Stimulated activated CD8-positive, alpha-beta memory T cell treated with anti-CD3 and anti-CD28 coated beads, Interleukin-12 subunit alpha, Interleukin-12 subunit beta, amount 100 ng/mL, for 24 hours (primary cell): ENCODE measurements around the gene BICRA.
"Not testable (repeated sequence)": the region's sequence is repeated elsewhere in the genome, so short reads cannot be mapped to it uniquely, and the experiment has no call there.

Experiments used
- DNase-seq: peaks from one replicate; pipeline ENCODE4 v3.0.0-alpha.2; 2020; ENCODE audit errors: extremely low read depth

BICRA gene

DNA sequence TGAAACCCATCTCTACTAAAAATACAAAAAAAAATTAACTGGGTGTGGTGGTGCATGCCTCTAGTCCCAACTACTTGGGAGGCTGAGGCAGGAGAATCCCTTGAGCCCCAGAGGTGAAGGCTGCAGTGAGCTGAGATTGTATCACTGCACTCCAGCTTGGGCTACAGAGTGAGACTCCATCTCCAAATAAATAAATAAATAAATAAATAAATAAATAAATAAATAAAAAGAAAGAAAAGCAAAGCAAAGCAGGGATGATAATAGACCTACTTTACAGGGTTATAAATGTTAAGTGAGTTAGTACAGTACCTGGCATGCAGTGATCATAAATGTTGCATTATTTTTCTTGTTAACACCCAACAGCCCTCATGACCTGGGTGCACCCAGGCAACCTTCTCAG, 105.9 kb downstream of the BICRA start:
- not testable (repeated sequence) for DNase-seq

DNA sequence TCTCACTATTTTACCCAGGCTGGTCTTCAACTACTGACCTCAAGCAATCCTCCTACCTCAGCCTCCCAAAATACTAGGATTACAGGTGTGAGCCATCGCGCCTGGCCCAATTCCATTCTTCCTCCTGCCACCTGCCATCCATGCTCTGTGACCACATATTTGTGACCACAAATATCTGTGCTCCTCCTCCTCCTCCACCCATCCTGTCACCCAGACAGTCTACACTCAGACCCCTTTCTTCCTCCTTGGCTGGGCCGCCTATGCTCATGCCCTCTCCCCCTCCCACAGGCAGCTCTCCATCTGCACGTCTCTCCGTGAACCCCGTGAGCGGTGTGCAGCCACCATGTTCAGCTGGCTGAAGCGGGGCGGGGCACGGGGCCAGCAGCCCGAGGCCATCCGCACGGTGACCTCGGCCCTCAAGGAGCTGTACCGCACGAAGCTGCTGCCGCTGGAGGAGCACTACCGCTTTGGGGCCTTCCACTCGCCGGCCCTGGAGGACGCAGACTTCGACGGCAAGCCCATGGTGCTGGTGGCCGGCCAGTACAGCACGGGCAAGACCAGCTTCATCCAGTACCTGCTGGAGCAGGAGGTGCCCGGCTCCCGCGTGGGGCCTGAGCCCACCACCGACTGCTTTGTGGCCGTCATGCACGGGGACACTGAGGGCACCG, 107.5 kb downstream of the BICRA start:
- no peak for DNase-seq

DNA sequence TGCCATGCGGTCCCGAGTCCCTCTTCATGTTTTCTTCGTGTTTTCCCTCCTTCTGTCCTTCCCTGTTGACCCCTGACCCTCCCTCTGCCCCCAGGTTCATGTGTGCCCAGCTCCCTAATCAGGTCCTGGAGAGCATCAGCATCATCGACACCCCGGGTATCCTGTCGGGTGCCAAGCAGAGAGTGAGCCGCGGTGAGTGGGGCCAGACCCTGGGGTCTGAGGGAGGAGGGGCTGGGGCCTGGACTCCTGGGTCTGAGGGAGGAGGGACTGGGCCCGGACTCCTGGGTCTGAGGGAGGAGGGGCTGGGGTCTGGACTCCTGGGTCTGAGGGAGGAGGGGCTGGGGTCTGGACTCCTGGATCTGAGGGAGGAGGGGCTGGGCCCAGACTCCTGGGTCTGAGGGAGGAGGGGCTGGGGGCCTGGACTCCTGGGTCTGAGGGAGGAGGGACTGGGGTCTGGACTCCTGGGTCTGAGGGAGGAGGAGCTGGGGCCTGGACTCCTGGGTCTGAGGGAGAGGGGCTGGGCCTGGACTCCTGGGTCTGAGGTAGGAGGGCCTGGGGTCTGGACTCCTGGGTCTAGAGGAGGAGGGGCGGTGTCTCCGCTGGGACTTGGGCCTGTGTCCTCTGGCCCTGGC, 109.6 kb downstream of the BICRA start:
- DNase-seq, result not testable (repeated sequence)

DNA sequence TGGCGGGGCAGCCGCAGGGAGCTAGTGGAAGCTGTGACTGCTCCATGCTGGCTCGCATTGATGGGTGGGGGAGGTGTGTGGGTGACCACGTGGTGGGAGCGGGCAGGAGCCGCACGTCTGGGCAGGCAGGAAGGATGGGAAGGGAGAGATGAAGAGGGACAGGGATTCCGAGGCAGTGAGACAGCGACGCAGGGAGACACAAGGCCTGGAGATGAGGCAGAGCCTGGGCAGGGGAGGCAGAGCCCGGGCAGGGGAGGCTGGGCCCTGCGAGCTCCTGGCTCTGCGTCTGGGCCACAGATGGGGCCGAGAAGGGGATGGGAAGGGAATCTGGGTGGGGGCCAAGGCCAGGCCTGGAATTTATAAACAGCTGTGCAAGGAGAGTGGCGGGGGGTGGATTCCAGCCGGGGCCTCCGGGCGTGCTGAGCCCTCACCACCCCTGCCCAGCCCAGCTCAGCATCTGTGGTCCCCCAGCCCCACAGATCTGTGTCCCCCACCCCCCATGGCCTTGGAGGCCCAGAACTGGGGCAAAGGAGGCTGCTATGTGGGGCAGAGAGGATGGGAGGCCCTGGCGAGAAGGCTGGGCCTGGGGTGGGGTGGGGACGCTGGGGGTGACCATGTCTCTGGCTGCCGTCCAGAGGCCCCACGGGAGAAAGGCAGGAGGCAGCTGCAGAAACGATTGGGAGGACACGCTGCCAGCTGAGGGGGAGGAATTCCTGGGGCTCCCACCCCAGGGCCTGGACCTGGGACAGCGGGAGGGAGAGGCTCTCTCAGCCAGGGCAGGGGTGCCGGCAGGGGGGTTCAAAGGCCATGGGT, 110.3 kb downstream of the BICRA start:
- DNase-seq, result no peak

DNA sequence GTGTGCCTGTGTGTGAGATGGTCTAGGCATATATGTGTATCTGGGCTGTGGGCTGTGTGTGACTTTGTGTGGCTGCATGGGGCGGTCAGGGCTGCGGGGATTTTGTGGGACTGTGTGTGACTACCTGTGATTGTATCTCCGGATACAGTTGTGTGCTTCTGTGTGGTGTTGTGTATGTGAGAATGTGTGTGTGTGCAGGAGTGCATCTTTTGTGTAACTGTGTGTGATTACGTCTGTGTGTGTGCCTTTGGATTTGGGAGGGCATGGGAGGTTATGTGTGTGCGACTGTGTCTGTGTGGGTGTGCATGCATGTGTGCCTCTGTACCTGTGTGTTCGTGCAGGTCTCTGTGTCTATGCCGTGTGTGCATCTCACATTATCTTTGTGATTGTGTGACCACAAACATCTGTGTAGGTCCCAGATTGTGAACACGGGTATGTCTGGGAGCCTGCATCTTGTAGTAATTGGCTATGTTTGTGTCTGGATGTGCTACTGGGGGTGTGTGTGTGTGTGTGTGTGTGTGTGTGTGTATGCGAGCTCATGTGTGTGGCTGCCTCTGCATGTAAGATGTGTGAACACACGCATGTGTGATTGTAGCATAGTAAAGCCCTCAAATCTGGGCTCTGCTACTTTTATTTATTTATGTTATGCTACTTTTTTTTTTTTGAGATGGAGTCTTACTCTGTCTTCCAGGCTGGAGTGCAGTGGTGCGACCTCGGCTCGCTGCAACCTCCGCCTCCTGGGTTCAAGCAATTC, 111.9 kb downstream of the BICRA start:
- no peak for DNase-seq

DNA sequence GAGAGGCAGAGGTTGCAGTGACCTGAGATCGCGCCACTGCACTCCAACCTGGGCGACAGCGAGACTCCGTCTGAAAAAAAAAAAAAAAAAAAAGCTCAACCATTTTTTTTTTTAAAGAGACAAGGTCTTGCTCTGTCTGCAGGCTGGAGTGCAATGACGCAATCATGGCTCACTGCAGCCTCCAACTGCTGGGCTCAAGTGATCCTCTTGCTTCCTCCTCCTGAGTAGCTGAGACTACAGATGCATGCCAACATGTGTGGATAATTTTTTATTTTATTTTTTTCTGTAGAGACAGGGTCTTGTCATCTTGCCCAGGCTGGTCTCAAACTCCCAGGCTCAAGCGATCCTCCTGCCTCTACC, 114.6 kb downstream of the BICRA start:
- no peak for DNase-seq

DNA sequence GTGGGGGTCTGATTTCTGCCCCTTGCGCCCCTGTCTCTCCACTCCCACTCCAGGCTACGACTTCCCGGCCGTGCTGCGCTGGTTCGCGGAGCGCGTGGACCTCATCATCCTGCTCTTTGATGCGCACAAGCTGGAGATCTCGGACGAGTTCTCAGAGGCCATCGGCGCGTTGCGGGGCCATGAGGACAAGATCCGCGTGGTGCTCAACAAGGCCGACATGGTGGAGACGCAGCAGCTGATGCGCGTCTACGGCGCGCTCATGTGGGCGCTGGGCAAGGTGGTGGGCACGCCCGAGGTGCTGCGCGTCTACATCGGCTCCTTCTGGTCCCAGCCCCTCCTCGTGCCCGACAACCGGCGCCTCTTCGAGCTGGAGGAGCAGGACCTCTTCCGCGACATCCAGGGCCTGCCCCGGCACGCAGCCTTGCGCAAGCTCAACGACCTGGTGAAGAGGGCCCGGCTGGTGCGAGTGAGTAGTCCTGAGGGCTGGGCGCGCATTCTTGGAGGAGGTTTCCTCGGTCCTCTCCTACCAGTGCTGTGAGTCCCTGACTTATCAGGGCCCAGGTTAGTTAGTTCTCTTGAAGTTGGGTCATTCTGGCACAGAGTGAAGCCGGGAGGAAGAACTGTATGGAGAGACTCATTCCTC, 116.9 kb downstream of the BICRA start:
- no peak for DNase-seq

DNA sequence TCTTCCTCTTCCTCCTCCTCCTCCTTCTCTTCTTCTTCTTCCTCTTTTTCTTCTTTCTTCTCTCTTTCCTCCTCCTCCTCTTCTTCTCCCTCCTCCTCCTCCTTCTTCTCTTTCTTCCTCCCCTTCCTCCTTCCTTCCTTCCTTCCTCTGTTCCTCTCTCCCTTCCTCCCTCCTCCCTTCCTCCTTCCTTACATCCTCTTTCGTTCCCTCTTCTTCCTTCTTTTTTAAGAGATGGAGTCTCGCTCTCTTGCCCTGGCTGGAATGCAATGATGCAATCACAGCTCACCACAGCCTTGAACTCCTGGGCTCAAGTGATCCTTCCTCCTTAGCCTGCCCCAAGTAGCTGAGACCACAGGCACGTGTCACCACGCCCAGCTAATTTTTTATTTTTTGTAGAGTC, 117.5 kb downstream of the BICRA start:
- no peak for DNase-seq

DNA sequence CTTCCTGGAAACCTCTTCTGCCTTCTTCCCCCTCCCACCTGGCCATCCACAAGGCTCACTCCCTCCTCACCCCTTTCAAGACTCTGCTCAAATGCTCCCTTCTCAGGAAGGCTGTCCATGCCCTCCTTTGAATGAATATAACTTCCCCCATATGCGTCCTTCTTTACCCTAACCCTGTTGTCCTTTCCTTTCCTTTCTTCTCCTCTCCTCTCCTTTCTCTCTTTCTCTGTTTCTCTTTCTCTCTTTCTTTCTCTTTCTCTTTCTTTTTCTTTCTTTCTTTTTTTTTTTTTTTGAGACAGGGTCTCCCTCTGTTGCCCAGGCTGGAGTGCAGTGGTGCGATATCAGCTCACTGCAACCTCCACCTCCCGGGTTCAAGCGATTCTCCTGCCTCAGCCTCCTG, 119.4 kb downstream of the BICRA start:
- DNase-seq, result not testable (repeated sequence)

DNA sequence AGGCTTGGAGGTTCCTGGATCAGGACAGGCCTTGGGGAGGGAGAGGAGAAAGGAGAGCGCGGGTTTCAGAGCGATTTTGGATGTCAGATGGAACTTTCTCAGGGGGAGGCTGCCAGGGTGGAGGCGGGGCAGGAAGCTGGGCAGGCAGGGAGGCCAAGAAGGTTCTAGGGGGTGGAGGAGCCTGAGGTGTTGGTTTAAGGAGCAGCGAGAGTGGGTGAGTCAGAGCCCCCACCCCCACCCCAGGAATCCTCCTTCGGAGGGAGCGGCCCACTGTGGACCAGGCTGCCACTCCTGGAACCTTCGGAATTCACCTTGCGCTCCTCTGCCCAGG, 120.5 kb downstream of the BICRA start:
- DNase-seq, result no peak

DNA sequence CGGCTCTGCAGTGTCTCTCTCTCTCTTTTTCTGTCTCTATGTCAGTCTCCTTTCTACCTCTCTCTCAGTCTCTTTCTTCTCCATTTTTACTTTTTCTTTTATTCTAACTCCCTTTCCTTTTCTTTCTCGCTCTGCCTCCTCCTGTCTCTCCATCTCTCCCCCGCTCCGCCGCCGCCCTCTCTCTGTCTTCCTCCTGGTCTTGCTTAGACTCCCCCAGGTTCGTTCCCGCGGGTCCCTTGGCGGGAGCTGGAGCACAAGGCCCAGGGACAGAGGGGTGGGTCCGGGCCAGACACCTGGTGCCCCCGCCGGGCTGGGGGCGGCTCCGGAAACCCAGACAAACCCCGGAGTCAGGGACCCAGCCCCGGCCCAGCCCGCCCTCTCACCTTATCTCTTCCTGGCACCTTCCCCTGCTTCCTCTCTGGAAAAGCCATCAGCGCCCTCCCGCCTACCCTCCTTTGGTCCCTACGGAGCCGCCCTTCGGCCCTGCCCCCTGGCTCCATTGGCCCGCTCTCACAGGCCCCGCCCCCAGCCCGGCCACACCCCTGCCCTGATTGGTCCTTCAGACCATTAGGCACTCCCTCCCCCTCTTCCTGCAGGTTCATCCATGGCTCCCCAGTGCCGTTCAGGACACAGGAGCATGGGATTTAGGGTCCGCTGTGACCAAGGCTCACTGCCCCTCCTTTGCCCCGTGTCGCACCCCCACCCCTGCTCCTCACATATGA, 121.0 kb downstream of the BICRA start:
- DNase-seq, result no peak

DNA sequence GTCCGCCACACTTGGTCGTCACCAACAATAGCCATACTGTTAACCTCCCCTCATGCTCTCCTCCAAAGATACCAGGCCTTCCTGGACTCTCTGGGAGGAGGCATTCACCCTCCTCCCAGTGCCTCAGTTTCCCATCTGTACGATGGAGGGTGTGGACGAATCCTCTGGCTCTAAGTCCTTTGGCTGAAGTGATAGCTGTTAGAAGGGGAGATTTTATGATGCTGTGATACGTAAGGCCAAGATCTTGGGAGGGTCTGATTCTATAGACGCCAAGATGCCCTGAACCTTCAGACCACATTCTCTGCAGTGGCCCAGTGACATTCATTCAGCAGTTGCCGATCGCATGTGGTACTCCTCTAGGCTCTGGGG, 121.6 kb downstream of the BICRA start:
- DNase-seq, result no peak

DNA sequence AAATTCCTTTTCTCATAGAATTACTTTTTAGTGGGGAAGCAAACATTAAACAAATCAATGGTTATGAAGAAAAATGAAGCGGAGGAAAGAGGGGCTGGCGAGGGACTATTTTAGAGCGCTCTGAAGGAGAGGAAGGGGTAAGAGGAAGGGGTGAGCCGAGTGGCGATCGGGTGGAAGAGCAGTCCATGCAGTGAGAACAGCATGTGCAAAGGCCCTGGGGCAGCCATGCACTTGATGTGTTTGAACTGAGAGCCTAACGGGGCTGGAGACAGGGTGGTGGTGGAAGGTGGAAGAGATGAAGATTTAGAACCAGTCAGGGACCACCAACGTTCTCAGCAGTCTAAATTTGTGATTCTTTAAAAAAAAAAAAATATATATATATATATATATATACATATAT, 122.0 kb downstream of the BICRA start:
- no peak for DNase-seq

DNA sequence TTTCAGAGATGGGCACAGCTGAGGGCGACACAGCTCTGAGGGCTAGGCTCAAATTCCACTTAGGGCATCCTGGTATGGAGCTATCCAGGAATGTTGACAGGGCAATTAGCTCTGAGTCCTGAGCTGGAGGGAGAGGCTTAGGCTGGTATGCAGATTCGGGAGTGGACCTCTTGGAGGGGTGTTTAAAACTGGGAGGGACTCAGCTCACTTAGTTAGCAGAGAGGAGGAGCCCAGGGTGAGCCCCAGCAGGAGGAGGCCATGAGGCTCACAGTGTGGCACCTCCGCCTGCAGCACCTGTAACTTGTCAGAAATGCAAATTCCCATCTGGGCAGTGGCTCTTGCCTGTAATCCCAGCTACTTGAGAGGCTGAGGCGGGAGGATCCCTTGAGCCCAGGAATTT, 126.2 kb downstream of the BICRA start:
- no peak for DNase-seq

DNA sequence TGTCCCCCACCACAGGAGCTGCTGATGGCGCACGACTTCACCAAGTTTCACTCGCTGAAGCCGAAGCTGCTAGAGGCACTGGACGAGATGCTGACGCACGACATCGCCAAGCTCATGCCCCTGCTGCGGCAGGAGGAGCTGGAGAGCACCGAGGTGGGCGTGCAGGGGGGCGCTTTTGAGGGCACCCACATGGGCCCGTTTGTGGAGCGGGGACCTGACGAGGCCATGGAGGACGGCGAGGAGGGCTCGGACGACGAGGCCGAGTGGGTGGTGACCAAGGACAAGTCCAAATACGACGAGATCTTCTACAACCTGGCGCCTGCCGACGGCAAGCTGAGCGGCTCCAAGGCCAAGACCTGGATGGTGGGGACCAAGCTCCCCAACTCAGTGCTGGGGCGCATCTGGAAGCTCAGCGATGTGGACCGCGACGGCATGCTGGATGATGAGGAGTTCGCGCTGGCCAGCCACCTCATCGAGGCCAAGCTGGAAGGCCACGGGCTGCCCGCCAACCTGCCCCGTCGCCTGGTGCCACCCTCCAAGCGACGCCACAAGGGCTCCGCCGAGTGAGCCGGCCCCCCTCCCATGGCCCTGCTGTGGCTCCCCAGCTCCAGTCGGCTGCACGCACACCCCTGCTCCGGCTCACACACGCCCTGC, 132.1 kb downstream of the BICRA start:
- DNase-seq, result no peak

DNA sequence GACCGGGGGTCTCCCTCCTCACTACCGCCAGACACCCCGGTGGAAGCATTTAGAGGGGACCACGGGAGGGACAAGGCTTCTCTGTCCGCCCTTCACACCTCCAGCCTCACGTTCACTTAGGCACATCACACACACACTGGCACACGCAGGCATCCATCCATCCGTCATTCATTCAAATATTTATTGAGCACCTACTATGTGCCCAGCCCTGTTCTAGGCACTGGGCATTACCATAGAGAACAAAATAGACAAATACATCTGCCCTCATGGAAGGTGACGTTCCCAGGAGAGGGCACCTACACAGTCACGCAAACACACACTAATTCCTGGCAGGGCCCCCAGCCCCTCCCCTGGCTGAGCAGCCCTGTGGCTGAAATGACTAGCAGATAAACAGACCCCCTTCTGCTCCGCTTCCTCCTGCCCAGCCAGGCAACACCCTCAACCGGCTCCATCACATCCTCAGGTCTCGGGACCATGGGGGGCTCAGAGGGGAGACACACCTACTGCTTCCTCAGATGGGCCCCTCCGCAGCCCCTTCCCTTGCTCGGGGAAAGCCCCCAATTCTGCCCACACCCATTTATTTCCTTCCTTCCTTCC, 132.7 kb downstream of the BICRA start:
- DNase-seq, result no peak

DNA sequence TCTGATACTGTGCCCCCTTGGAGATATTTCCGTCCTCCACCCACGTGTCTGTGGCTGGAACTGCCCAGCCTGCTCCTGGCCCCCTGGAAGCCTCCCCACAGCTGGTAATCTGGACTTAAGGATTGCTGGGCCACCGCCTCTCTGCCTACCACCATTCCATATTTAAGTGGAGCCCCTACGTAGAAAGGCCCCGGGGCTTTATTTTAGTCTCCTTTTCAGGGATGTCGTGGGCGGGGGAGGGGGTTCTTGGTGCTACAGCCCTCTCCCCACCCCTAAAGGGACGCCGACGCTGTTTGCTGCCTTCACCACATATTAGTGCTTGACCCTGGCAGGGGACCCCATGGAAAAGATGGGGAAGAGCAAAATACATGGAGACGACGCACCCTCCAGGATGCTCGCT, 133.7 kb downstream of the BICRA start:
- DNase-seq, result no peak

DNA sequence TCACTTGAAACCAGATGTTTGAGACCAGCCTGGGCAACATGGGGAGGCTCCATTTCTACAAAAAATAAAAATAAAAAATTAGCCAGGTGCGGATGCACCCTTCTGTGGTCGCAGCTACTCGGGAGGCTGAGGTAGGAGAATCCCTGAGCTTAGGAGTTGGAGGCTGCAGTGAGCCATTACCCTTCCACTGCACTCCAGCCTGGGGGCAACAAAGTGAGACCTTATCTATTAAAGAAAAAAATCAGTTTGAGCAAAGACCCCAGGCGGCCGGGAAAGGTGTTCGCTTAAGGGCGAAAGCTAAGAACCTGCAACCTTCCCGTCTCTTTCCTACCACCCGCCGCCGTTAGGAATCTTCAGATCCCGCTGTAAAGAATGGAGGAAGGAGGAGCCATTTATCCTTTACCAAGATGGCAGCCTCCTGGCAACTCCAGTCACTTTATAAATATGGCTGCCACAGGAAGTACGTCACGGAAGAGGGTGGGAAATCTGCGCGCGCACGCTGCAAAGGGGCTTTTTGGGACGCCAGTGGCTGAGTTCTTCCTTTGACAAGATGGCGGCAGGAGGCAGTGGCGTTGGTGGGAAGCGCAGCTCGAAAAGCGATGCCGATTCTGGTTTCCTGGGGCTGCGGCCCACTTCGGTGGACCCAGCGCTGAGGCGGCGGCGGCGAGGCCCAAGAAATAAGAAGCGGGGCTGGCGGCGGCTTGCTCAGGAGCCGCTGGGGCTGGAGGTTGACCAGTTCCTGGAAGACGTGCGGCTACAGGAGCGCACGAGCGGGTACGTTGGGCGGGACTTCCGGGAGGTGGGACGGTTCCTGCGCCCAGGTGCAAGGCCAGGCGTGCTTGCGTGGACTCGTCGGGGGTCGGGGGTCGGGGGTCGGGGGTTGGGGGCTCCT, 136.3 kb downstream of the BICRA start, which contains the start of gene NOP53:
Gene NOP53 (plus strand): TSS at position 537 of the 892 bp plus-strand sequence. CDS start 14 bp downstream, at position 551.
- peak; percentile 93 for DNase-seq

DNA sequence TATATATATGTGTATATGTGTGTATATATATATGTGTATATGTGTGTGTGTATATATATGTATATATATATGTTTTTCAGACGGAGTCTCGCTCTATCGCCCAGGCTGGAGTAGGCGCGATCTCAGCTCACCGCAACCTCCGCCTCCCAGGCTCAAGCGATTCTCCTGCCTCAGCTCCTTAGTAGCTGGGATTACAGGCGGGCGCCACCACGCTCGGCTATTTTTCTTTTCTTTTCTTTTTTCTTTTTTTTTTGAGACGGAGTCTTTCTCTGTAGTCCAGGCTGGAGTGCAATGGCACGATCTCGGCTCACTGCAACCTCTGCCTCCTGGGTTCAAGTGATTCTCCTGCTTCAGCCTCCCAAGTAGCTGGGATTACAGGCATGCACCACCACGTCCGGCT, 137.2 kb downstream of the BICRA start:
- DNase-seq, result not testable (repeated sequence)
